ENCODE measurements around the gene CLTC. TPM values are rescaled to one million over a fixed set of nuclear protein-coding genes. Genes with fewer than 3 reads are reported as not detected.

CLTC gene
- total and polyA plus RNA-seq, 2 of the 13 experiments (the other 11 are each of a cell fraction or from before 2014, with no cell fraction given), result 134 to 283 TPM

DNA sequence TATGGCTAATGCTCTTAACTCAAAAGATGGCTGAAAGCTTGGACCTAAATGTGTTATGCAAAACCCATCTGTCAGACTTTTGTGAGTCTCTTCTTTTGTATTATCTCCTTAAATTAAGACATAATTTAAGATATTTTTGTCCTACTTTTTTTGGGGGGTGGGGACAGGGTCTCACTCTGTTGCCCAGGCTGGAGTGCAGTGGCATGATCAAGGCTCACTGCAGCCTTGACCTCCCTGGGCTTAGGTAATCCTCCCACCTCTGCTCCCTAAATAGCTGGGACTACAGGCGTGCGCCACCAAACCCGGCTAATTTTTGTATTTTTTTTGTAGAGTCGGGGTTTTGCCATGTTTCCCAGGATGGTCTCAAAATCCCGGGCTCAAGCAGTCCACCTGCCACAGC, 7.1 kb downstream of the CLTC start:
- CTCF ChIA-PET (ENCODE audit: low intra/inter-chr PET ratio, low total read pairs), result no interaction called here
- no peaks in the 10 kb centered on the region for H3K27me3 ChIP-seq (ENCODE audit: control insufficient read depth in 1 of 2, insufficient read depth in 2 of 2, low read length in 2 of 2)
- H3K4me3 ChIP-seq (replicated peaks in 1 of 3; ENCODE audit: insufficient read depth in 1 of 3, low read depth in 2 of 3, low read length in 3 of 3), result no peak overlapping the region
- intact Hi-C loops (cut with micrococcal nuclease; ENCODE audit: unreplicated experiment) (no loop called here), in situ Hi-C loops (cut with HindIII; ENCODE audit: extremely low pct_ligation_motif_present, low pct_unique_long_range_greater_than_20kb) (no loop called here)
- peaks cover 74% of the 10 kb centered on the region for H3K4me1 ChIP-seq (ENCODE audit: insufficient read depth, low read length)
- H3K9me3 ChIP-seq (ENCODE audit: low read length), result no peaks in the 10 kb centered on the region
- FAIRE-seq (no peak), ATAC-seq (no peak), DNase-seq (ENCODE audit: low spot score) (no peak)
- H3K27ac ChIP-seq (ENCODE audit: extremely low read length, insufficient read depth, low read length), result no peak overlapping the region
- WGBS (ENCODE audit: low lambda C conversion rate), result 96% methylated on average over 5 of the region's 5 CpGs
- peak overlapping the region; percentile 5; the same call in 1 of the 2 replicates for H3K4me2 ChIP-seq (ENCODE audit: low read depth, low read length)
- TF ChIP-seq, protein P1, sequence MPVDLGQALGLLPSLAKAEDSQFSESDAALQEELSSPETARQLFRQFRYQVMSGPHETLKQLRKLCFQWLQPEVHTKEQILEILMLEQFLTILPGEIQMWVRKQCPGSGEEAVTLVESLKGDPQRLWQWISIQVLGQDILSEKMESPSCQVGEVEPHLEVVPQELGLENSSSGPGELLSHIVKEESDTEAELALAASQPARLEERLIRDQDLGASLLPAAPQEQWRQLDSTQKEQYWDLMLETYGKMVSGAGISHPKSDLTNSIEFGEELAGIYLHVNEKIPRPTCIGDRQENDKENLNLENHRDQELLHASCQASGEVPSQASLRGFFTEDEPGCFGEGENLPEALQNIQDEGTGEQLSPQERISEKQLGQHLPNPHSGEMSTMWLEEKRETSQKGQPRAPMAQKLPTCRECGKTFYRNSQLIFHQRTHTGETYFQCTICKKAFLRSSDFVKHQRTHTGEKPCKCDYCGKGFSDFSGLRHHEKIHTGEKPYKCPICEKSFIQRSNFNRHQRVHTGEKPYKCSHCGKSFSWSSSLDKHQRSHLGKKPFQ (CRISPR knock-in tag; IDR thresholded peaks at IDR 0.05; ENCODE audit: insufficient replicate concordance), result no peak
- TF ChIP-seq ZNF121 (CRISPR knock-in tag; IDR thresholded peaks at IDR 0.05), result peak; percentile 78; the same call in 1 of the 2 replicates
- peaks cover 100% of the 10 kb centered on the region for H3K79me2 ChIP-seq (ENCODE audit: insufficient read depth, low read length)
- peaks cover 93% of the 10 kb centered on the region for H4K20me1 ChIP-seq (ENCODE audit: insufficient read depth, low read length)
- no peak overlapping the region for H2AFZ ChIP-seq (ENCODE audit: low read length)
- H3K36me3 ChIP-seq (replicated peaks in 1 of 2; ENCODE audit: control insufficient read depth in 1 of 2, insufficient read depth in 2 of 2, low read length in 2 of 2), result peaks cover 0 to 6% of the 10 kb centered on the region in 2 experiments; a peak in 3 of 5 replicates
- no TSS peak for BruUV-seq (replicated peaks)
- POLR2A ChIA-PET, result no interaction called here
- no peak overlapping the region for H3K9ac ChIP-seq (ENCODE audit: insufficient read depth, low read depth, low read length)

- intact Hi-C loops (cut with micrococcal nuclease; ENCODE audit: unreplicated experiment), result no loop called here
- no peak for TF ChIP-seq ELF1 (CRISPR knock-in tag; IDR thresholded peaks at IDR 0.05)
- no peak for TF ChIP-seq ZNF138 (CRISPR knock-in tag; IDR thresholded peaks at IDR 0.05; ENCODE audit: low read depth)
- TF ChIP-seq, protein P2, sequence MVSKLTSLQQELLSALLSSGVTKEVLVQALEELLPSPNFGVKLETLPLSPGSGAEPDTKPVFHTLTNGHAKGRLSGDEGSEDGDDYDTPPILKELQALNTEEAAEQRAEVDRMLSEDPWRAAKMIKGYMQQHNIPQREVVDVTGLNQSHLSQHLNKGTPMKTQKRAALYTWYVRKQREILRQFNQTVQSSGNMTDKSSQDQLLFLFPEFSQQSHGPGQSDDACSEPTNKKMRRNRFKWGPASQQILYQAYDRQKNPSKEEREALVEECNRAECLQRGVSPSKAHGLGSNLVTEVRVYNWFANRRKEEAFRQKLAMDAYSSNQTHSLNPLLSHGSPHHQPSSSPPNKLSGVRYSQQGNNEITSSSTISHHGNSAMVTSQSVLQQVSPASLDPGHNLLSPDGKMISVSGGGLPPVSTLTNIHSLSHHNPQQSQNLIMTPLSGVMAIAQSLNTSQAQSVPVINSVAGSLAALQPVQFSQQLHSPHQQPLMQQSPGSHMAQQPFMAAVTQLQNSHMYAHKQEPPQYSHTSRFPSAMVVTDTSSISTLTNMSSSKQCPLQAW (CRISPR knock-in tag; IDR thresholded peaks at IDR 0.05), result no peak
- TF ChIP-seq ZXDC (CRISPR knock-in tag; IDR thresholded peaks at IDR 0.05), result no peak
- TF ChIP-seq ZSCAN9 (CRISPR knock-in tag; IDR thresholded peaks at IDR 0.05; ENCODE audit: borderline replicate concordance), result no peak
- TF ChIP-seq, protein P3, sequence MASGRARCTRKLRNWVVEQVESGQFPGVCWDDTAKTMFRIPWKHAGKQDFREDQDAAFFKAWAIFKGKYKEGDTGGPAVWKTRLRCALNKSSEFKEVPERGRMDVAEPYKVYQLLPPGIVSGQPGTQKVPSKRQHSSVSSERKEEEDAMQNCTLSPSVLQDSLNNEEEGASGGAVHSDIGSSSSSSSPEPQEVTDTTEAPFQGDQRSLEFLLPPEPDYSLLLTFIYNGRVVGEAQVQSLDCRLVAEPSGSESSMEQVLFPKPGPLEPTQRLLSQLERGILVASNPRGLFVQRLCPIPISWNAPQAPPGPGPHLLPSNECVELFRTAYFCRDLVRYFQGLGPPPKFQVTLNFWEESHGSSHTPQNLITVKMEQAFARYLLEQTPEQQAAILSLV (CRISPR knock-in tag; IDR thresholded peaks at IDR 0.05; ENCODE audit: borderline replicate concordance), result no peak
- no peak for TF ChIP-seq ZNF569 (CRISPR knock-in tag; IDR thresholded peaks at IDR 0.05; ENCODE audit: borderline replicate concordance)
These were observed 7.6 kb downstream of the CLTC start for GRCh38 chr17:59627274-59627673.

More at GRCh38 chr17:59627274-59627673, 7.6 kb downstream of the CLTC start:
- Histone ChIP-seq H3K4me3 (replicated peaks in 1 of 3; ENCODE audit: insufficient read depth in 1 of 3, low read depth in 2 of 3, low read length in 3 of 3) (no peak overlapping the region), H3K36me3 (replicated peaks in 1 of 2; ENCODE audit: control insufficient read depth in 1 of 2, insufficient read depth in 2 of 2, low read length in 2 of 2) (peaks cover 0 to 6% of the 10 kb centered on the region in 2 experiments; a peak in 3 of 5 replicates), H3K79me2 (ENCODE audit: insufficient read depth, low read length) (peaks cover 99% of the 10 kb centered on the region), H3K9ac (ENCODE audit: insufficient read depth, low read depth, low read length) (no peak overlapping the region), H3K4me2 (ENCODE audit: low read depth, low read length) (no peak overlapping the region), H3K27ac (ENCODE audit: extremely low read length, insufficient read depth, low read length) (no peak overlapping the region), H2AFZ (ENCODE audit: low read length) (no peak overlapping the region), H3K27me3 (ENCODE audit: control insufficient read depth in 1 of 2, insufficient read depth in 2 of 2, low read length in 2 of 2) (no peaks in the 10 kb centered on the region), H3K9me3 (ENCODE audit: low read length) (no peaks in the 10 kb centered on the region), H3K4me1 (ENCODE audit: insufficient read depth, low read length) (peaks cover 69% of the 10 kb centered on the region), H4K20me1 (ENCODE audit: insufficient read depth, low read length) (peaks cover 89% of the 10 kb centered on the region)
- no TSS peak for BruUV-seq (replicated peaks)
- WGBS (ENCODE audit: low lambda C conversion rate), result 97% methylated on average over 3 of the region's 3 CpGs
- DNase-seq (ENCODE audit: low spot score) (no peak), FAIRE-seq (no peak), ATAC-seq (no peak)
- ChIA-PET CTCF (ENCODE audit: low intra/inter-chr PET ratio, low total read pairs) (no interaction called here), POLR2A (no interaction called here)
- in situ Hi-C loops (cut with HindIII; ENCODE audit: extremely low pct_ligation_motif_present, low pct_unique_long_range_greater_than_20kb), result no loop called here
